ENCODE results near the gene KIF23.

GRCh38 chr15:69407719-69408400, 6.3 kb upstream of the KIF23 start:
- TF ChIP-seq POLR2A (IDR thresholded peaks at IDR 0.05) (no peak), POLR2AphosphoS5 (IDR thresholded peaks at IDR 0.05) (no peak)
- TF ChIP-seq, protein P1, sequence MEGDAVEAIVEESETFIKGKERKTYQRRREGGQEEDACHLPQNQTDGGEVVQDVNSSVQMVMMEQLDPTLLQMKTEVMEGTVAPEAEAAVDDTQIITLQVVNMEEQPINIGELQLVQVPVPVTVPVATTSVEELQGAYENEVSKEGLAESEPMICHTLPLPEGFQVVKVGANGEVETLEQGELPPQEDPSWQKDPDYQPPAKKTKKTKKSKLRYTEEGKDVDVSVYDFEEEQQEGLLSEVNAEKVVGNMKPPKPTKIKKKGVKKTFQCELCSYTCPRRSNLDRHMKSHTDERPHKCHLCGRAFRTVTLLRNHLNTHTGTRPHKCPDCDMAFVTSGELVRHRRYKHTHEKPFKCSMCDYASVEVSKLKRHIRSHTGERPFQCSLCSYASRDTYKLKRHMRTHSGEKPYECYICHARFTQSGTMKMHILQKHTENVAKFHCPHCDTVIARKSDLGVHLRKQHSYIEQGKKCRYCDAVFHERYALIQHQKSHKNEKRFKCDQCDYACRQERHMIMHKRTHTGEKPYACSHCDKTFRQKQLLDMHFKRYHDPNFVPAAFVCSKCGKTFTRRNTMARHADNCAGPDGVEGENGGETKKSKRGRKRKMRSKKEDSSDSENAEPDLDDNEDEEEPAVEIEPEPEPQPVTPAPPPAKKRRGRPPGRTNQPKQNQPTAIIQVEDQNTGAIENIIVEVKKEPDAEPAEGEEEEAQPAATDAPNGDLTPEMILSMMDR (IDR thresholded peaks at IDR 0.05): no peak

Measured in transverse colon (tissue), 4 donors.